Pulmonary artery endothelial cell (primary cell): Measurements from ENCODE around the gene MALRD1. TPM values are rescaled to one million over a fixed set of nuclear protein-coding genes. Genes with fewer than 3 reads are reported as not detected.

Source experiments
- DNase-seq: peaks from one replicate; pipeline ENCODE4 v3.0.0-alpha.2; 2011; ENCODE audit warnings: low read depth, low spot score
- total RNA-seq: library from RNA; depleted of rRNA; stranded (reverse); fragments of >200 nt; gene quantifications from 2 replicates; pipeline ENCODE4 v1.2.3, GENCODE V29; 2014

Gene MALRD1
- total RNA-seq, 1 donor from 2014 or later, result not detected

DNA sequence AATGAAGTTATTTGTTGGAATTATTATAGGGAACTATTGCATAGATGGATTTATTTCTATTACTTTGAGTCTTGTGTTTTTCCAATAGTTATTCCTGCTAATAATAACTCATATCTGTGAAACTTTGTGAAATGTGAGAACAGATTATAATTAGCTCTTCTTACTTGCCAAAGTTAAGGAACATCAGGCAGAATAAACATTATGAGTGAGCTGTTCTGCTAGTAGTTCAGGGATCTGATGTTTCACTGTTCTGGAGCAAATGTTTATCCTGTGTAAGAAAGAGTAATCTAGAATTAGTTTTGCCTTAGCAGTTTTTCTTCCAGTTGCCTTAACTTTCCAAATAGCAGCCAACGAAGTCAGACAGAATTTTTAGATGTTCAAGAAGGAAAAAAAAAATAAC is 522.4 kb downstream of the MALRD1 start:
- DNase-seq, result no peak

DNA sequence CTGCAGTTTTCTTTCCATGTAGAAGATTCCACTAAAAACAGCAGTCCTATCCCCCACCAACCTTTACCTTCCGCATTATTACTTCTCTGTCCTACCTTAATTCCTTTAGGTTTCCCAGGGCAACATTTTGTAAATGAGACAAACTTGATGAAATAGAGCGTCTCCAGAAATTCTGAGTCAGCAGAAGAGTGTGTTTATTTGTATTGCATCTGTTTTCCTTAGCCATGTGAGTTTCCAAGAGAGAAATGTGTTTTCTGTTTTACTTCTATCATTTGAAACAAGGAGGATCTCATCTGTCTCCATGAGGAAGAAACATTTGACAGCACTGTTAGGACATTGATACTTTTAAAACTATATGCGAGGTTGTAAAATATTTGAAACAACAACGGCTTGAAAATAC is 523.5 kb downstream of the MALRD1 start:
- DNase-seq, result no peak

DNA sequence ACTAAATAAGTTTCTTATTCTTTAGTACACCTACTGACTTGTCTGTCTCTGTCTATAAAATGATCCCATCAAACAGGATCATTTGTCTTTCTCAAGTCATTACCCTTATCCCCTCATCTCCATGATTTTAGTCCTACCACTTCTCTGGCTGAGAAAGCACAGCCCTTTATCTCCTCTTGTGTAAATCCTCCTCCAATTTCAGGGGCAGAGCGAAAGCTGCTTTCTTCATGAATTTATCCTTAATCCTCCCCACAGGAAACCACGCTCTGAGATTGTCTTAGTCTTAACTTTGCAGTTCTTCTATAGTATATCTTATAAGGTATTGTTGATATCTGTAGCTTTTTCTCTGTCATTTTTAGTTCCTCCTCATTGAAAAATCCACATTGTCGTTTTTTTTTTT is 528.0 kb downstream of the MALRD1 start:
- no peak for DNase-seq

DNA sequence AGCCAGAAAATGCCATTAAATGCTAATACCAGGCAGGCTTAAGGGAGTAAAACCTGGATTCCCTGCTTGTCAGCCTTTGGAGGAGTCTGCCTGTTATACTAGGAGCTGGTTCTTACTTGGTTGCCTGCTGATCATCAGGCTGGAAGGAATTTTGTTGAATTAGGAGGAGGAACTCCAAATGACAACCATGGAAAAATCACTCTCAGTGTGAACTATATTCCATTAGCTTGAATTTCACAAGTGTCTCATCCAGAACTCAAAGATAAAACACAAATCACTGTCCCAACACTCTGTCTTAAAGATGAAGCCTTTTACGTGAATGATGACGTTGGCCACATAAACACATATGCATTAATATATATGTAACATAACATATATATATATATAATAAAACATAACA is 528.8 kb downstream of the MALRD1 start:
- DNase-seq, result no peak

DNA sequence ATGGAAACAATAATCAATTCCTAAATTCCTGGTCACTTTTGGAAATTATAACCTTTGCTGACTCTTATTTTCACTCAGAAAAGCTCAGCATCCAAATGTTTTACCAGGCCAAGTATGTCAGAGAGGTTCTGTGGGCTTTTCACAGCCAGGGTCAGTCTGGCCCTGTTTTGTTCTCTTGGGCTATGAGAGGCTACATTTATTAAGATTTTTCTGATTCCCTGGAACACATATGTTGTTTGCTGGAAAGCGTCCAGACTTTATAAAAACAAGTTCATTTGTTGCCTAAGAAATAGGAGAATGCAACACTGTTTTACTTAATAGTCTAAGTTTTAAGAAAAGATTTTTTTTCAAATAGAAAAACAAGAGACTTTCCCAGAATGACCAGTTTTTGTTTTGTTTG is 529.2 kb downstream of the MALRD1 start:
- DNase-seq, result no peak

DNA sequence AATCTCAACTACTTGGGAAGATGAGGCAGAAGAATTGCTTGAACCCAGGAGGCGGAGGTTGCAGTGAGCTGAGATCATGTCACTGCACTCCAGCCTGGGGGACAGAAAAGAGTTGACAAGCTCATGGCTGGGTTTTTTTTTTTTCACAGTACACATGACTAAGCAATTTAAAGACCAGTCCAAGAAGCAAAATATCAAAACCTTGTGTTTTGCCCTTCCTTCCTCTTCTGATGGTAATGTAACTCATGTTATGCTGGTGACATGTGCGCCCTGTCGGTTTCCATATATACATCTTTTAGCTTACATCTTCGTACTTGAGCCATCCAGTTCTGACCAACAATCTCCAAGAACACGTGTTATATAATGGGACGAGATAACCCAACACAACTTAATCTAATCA is 530.0 kb downstream of the MALRD1 start:
- DNase-seq, result no peak

DNA sequence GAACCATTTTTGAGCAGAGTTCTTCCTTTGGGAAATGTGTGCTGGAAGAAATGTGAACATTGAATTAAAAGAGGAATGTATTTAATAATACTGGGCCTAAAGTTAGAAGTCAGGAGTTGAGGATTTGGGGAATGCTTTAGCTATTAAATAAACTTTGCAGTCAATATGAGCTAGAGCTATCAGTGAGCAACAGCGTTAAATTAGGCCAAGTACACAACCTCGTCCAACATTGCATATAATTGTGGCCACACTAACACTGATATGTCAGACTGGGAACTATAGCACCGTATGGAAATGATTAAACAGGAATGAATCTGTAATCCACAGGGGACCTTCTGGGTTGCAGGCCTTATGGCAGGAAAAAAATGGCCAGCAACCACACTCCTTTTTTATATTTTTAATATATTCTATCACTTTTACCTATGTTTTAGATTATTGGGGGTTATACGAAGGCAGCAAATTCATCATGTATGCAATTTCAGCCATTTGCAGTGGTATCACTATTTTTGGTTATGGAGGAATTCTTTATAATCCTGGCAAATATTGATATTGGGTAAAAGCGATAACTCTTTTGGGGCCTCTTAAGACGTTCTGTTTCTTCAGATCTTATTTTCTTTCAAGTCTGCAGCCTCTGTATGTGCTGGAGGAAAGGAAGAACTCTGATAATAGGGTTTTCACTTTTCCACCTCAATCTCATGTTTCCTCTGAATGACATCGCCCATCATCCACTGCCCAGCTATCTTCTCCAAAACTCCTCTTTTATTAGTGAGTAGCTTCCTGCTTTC is 531.4 kb downstream of the MALRD1 start:
- DNase-seq, result no peak

DNA sequence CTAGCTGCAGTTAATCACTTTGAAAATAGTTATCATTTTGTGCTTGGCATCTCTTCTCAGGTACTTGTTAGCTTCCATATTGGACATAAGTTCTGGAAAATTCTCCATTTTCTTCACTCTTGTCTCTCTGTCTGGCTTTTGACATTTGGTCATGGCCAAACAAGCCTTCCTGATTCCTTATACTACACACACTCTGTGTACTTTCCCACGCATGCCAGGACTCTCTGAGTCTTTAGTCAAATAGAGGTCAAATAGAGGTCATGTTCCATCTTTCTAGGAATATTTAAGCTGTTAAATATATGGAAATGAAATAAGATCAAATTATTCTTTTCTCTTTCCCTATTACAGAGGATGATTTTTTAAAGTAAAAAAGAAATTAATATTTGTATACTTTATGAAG is 532.1 kb downstream of the MALRD1 start:
- no peak for DNase-seq

DNA sequence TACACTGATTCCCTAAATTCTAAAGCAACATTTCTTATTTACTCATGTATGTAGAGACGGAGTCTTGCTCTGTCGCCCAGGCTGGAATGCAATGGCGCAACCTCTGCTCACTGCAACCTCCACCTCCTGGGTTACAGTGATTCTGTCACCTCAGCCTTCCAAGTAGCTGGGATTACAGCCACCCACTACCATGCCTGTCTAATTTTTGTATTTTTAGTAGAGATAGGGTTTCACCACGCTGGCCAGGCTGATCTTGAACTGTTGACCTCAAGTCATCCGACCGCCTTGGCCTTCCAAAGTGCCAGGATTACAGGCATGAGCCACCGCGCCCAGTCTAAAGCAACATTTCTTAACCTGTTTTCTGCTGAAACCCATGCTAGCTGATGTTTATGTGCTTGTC is 540.0 kb downstream of the MALRD1 start:
- DNase-seq, result no peak

DNA sequence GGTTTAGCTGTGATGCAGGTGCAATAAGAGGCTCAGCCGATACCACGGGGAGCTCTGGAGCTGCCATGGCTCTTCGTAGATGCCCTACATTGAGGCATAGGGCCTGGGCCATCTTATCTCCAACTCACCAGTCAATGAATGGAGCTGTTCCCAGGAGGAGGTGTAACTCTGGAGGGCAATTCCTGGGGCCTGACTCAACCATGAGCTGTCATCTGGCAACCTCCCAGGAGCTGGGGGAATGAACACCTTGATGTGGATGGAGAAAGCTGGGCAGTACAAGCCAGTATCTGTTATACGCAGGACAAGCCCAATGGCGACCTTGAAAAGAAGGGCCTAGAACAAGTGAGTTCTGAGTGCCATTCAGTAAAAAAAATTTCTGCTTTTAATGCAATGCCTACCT is 543.7 kb downstream of the MALRD1 start:
- no peak for DNase-seq

DNA sequence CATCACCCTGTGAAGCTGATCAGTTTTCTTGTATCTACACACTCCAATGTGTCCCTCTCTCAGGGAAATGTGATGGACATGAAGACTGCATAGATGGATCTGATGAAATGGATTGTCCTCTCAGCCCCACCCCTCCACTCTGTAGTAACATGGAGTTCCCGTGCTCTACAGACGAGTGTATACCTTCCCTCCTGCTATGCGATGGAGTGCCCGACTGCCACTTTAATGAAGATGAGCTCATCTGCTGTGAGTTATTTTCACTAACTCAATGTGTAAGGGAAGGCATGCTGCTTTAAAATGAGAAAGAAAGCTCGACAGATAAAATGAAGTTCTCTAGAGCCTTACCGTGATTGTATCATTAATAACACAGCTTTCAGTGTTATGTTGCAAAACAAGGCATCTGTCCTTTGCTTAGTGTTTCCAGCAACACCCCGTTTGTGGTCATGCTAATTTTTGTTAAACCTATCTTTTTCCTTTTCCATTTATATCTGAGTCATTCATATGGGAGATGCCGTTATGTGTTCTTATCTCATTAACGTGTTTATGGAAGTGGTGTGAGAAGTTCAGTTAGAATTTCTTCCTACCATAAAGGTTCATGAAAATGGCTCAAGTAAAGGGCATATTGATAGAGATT is 546.7 kb downstream of the MALRD1 start:
- no peak for DNase-seq

DNA sequence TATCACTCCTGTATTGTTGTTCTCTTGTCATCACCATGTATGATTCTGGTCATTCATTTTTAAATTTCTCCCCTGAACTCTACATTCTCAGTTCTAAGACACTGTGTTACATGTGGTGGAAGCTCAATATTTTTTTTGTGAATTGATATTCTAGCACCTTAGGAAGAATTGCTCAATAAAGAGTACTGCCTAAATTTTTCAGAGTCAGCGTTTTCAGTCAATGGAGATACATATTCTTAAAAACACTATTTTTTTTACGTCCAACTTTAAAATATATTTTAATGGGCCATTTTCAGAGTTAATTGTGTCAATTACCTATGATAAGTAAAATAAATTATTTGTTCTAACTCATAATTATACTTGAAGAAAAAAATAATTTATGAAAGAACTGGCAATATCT is 557.2 kb downstream of the MALRD1 start:
- no peak for DNase-seq

DNA sequence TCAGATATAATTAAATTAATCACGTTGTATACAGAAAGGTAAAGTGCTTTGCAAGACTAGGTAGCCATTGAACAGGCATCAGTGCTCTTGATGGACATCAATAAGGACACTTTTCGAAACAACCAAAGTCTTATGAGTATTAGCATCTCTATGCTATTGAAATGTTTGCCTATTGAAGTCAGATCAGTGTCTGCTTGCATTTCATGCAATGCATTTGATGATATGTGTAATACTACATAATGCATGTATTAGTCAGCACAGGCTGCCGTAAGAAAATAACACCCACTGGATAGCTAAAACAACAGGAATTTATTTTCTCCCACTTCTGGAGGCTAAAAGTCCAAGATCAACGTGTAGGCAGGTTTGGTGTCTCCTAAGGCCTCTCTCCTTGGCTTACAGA is 558.4 kb downstream of the MALRD1 start:
- DNase-seq, result no peak

DNA sequence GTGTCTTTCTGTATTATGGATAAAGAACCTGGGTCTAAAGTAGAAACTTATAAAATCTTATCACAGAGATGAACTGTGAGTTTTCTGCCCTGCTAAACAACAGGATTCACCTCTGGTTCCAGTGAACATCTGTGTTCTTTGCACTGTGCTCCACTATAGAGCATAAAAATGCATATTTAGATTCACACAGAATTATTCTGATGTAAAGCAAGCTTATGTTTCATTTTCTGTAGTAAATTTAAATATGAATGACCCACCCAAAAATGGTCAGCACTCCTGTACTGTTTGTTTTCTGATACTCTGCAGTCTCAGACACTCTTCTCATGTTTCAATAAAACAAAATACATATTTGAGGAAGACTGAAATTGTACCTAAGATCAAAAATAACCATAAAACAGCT is 563.2 kb downstream of the MALRD1 start:
- DNase-seq, result no peak

DNA sequence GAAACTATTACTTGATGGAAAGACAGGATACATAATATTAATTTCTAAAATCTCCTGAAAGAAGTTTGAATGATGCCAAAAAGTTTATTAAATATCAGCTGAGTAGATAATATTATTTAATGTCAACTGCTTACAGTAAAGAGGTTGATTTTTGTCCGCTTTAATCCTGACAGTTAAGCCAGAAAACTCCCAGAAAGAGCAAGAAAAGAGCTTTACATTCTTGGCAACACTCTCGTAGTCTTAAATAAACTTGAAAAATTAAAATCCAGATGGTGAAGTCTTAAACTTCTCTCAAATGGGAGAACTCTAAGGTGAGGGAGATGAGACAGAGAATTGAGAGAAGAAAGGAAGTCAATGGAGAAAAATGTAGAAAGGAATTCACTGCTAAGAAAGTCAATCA is 568.4 kb downstream of the MALRD1 start:
- no peak for DNase-seq

DNA sequence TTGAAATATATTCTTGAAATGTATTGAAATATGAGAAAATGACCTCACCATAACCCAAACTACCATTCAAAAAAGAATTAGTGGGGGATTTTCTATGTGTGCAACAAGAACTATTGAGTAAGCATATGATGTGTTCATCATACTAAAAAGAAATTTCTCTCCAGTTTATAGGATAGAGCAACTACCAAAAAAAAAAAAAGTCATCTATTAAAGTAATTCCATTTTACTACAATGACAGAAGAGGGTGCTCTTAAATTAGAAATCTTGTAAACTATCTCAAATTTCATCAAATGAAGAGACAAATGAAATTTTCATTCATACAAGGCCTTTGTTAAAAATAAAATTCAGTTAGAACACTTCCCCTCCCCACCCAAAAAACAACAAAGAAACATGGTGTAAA is 572.2 kb downstream of the MALRD1 start:
- no peak for DNase-seq

DNA sequence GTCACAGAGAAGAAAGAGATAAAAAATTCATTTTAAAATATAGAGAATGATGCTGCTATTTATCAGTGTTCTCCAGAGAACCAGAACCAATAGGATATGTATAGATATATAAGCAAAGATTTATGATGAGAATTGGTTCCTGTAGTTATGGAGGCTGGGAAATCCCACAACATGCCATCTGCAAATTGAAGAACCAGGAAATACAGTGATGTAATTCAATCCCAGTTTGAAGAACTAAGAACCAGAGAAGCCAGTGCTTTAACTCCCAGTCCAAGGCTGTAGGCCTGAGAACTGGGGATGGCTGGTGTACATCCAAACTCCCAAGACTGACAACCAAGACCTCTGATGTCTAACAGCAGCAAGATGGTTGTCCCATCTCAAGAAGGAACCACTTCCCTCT is 574.7 kb downstream of the MALRD1 start:
- no peak for DNase-seq

DNA sequence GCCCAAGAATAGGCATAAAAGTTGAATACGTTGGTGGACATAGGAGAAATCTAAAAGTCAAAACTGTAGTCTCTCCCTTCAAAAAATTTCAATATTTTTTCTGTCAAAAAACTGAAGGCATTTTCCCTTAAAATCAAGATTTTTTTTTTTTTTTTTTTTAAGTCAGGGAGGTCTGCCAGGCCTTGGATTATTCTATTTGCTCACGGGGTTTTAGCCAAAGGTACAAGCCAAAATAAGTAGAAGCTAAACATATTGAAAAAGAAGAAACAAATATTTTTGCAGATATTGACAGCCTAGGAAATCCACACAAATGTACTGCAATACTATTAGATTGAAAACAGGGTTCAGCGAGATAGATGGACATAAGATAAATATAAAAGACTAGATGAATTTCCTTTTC is 577.6 kb downstream of the MALRD1 start:
- no peak for DNase-seq

DNA sequence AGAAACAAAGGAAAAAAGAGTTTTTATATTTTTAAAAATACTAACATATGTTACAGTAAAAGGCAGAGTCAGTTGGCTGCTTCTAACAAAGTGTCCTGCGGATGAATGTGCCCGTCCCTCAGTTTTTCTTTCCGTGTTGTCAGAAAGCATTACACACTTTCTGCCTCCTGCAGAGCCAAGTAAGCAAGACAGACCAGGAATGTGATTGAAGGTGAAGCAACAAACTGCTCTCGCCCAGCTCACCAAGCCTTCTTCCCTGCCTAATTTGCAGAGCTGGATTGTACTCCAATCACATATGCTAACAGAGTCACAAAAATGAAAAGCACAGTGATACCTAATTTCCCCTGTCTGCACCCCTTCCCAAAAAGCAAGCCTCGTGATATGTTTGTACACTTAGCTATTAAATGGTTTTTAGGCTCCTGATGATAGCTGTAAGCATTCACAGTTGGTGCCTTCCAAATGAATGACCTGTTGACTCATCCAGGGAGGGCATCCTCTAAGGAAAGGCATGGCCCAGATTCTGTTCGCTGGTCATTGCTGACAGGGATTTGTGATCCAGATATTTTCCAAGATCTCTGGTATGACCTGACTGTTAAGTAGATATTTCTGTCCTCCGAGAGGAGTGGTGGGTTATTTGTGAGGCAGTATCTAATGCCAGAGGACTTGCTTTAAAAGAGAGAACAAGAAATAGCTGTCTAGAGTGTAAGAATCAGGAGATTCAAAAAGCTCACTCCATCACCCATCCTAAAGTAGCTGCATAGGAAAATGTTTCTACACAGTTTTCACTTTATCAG is 580.4 kb downstream of the MALRD1 start:
- no peak for DNase-seq

DNA sequence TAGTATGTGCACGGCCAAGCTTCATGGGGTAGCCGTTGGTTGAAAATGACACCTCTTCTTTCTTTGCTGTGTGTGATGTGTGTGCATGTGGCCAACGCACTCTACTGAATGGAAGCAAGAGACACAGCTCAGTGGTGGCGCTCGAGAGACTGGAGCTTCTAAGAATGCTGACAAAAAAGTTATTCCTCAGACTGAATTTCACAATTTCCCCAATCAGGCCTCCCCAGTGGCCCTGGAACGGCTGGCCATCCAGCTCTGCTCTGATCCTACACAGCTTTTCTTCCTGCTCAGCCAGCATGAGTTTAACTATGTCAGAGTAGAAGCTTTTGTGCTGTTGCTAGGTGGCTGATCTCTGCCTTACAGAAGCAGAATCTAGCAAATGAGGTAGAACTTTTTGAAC is 581.0 kb downstream of the MALRD1 start:
- no peak for DNase-seq

DNA sequence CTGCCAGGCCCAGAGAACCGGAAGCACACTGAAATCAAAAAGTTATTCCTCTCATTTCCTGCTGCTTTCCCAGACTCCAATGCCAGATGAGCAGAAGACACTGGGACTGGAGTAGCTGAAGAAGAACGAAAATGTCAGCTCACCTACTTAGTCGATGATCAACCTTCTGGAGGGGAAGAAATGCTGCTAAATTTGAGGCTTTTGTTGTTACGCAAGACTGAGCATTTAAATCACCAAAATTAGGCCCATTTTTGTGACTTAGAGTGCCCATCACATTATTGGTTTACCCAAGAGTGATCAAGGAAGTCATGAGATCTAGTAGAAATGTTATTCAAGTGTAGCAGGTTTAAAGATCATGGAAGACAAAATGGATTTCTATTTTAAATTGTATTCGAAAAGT is 585.6 kb downstream of the MALRD1 start:
- no peak for DNase-seq

DNA sequence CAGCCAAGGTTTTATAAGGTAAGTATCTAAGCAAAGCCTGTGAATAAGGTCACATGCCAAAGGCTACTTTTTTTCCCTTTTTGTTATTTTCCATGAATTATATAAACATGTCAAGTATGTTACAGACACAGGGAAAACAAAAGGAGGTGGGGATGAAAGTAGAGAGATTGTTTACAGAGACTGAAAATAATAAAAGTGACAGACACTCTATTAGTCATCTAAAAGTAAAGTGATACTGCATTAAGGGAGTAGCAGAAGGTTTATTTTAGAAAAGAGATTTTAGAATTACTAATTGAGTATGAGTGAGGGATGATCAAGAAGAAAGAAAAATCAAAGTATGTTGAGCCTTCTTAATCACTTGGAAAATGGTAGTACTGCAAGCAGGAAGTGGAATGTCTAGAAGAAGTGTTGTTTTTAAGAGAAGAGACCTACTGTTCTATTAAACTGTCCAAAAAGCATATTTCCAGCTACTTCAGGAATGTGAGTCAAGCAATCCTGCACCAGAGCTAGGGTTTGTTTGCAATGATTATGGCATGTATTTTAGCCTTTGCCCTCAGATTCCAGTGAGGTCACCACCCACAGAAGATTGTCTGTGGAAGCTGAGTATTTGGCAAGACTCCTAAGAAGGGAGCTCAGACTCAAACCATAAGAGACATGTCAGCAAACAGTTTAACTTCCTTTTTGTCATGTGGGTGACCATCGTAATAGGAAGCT is 589.7 kb downstream of the MALRD1 start:
- no peak for DNase-seq
